ENCODE measurements around the gene RPGRIP1. TPM values are rescaled to one million over a fixed set of nuclear protein-coding genes. Genes with fewer than 3 reads are reported as not detected.

RPGRIP1 gene
- total and polyA plus RNA-seq, 9 of the 15 experiments (the other 6 are each of a cell fraction or from before 2014, with no cell fraction given): 0.47 to 0.95 (median 0.65) TPM; not detected in 1

- no peak for TF ChIP-seq ATF2 (CRISPR knock-in tag; IDR thresholded peaks at IDR 0.05)
- no peak for TF ChIP-seq DNMT1 (IDR thresholded peaks at IDR 0.05)
- peak; percentile 93 for TF ChIP-seq CEBPB (tag; IDR thresholded peaks at IDR 0.05)
- no peak for TF ChIP-seq HIVEP1 (CRISPR knock-in tag; IDR thresholded peaks at IDR 0.05)
- TF ChIP-seq HDAC6 (IDR thresholded peaks at IDR 0.05; ENCODE audit: low read depth, low read length): no peak
- no peak for TF ChIP-seq ZNF699 (CRISPR knock-in tag; IDR thresholded peaks at IDR 0.05; ENCODE audit: insufficient replicate concordance)
- TF ChIP-seq MYC (IDR thresholded peaks at IDR 0.05; ENCODE audit: low read depth, low read length): peak; percentile 43; the same call in 1 of the 2 replicates
- TF ChIP-seq MYC (CRISPR knock-in tag; IDR thresholded peaks at IDR 0.05; ENCODE audit: borderline replicate concordance, low read depth): 0 out of 2 replicates have a peak, but pooled peaks have one; percentile 33
- TF ChIP-seq ZNF3 (CRISPR knock-in tag; IDR thresholded peaks at IDR 0.05): no peak
- peak; percentile 73; the same call in 1 of the 2 replicates for TF ChIP-seq MTF1 (CRISPR knock-in tag; IDR thresholded peaks at IDR 0.05; ENCODE audit: borderline replicate concordance)
- TF ChIP-seq, protein P1, sequence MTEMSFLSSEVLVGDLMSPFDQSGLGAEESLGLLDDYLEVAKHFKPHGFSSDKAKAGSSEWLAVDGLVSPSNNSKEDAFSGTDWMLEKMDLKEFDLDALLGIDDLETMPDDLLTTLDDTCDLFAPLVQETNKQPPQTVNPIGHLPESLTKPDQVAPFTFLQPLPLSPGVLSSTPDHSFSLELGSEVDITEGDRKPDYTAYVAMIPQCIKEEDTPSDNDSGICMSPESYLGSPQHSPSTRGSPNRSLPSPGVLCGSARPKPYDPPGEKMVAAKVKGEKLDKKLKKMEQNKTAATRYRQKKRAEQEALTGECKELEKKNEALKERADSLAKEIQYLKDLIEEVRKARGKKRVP (CRISPR knock-in tag; IDR thresholded peaks at IDR 0.05): no peak
- no peak for TF ChIP-seq TSC22D4 (tag; IDR thresholded peaks at IDR 0.05)
- no peak for TF ChIP-seq TBP (optimal IDR thresholded peaks at IDR 0.05; ENCODE audit: low read depth, low read length)
- 0 out of 2 replicates have a peak, but pooled peaks have one; percentile 33 for TF ChIP-seq ZNF436 (CRISPR knock-in tag; IDR thresholded peaks at IDR 0.05)
- TF ChIP-seq BCLAF1 (IDR thresholded peaks at IDR 0.05; ENCODE audit: borderline replicate concordance in 1 of 2, control insufficient read depth in 1 of 2, low read depth in 2 of 2, low read length in 1 of 2): no peak
- TF ChIP-seq TARDBP (IDR thresholded peaks at IDR 0.05): no peak
- TF ChIP-seq ZNF77 (CRISPR knock-in tag; IDR thresholded peaks at IDR 0.05): no peak
- TF ChIP-seq, protein P2, sequence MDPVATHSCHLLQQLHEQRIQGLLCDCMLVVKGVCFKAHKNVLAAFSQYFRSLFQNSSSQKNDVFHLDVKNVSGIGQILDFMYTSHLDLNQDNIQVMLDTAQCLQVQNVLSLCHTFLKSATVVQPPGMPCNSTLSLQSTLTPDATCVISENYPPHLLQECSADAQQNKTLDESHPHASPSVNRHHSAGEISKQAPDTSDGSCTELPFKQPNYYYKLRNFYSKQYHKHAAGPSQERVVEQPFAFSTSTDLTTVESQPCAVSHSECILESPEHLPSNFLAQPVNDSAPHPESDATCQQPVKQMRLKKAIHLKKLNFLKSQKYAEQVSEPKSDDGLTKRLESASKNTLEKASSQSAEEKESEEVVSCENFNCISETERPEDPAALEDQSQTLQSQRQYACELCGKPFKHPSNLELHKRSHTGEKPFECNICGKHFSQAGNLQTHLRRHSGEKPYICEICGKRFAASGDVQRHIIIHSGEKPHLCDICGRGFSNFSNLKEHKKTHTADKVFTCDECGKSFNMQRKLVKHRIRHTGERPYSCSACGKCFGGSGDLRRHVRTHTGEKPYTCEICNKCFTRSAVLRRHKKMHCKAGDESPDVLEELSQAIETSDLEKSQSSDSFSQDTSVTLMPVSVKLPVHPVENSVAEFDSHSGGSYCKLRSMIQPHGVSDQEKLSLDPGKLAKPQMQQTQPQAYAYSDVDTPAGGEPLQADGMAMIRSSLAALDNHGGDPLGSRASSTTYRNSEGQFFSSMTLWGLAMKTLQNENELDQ (CRISPR knock-in tag; IDR thresholded peaks at IDR 0.05; ENCODE audit: borderline replicate concordance): no peak
- TF ChIP-seq NCOA1 (IDR thresholded peaks at IDR 0.05; ENCODE audit: low read depth): no peak
- TF ChIP-seq SLC30A9 (CRISPR knock-in tag; IDR thresholded peaks at IDR 0.05): no peak
- no peak for TF ChIP-seq TCFL5 (CRISPR knock-in tag; conservative IDR thresholded peaks at IDR 0.05)
These were observed 10.4 kb upstream of the RPGRIP1 start, which contains the start of gene HNRNPC (continued) for GRCh38 chr14:21269252-21270046.
